PC-3 (cell line): ENCODE measurements around the gene PIGZ. TPM values are rescaled to one million over a fixed set of nuclear protein-coding genes. Genes with fewer than 3 reads are reported as not detected.

ENCODE experiments used
- ATAC-seq: fragments of 200-7000 bp; cut with Tn5 transposase; 2 replicates; pipeline ENCODE4 v1.9.1; 2020; ENCODE audit warnings: mild to moderate bottlenecking, moderate library complexity
- BruUV-seq: library from RNA; stranded (reverse); fragments of 400-500 nt; replicated peaks from 2 replicates; lab custom pipeline; 2021; lab: Mats Ljungman, UMichigan
- CTCF ChIA-PET: fragments of 300-600 bp; sonication (Branson Sonifier 250); formaldehyde crosslinking; loops from one replicate; lab custom pipeline; 2022; ENCODE audit warnings: antibody characterized with exemption; lab: Charles Lee
- POLR2A ChIA-PET: fragments of 300-600 bp; sonication (Branson Sonifier 250); formaldehyde crosslinking; loops from one replicate; lab custom pipeline; 2022; ENCODE audit warnings: antibody characterized with exemption; ENCODE audit not compliant: unreplicated experiment; lab: Charles Lee
- DNase-seq: peaks from one replicate; pipeline ENCODE4 v3.0.0-alpha.2; 2015
- H2AFZ ChIP-seq: fragments of 300-600 bp; sonication (generic); 2 replicates; pipeline ENCODE4 v1.6.0; 2016; ENCODE audit warnings: antibody characterized with exemption, low read length
- H3F3A ChIP-seq: fragments of 300-600 bp; sonication (generic); one replicate; pipeline ENCODE4 v1.6.0; 2017; ENCODE audit warnings: antibody characterized with exemption, low read length, control low read depth, mild to moderate bottlenecking; ENCODE audit not compliant: unreplicated experiment
- H3K27ac ChIP-seq: fragments of 300-600 bp; sonication (generic); 2 replicates; pipeline ENCODE4 v1.5.1; 2016; ENCODE audit warnings: mild to moderate bottlenecking, low read length
- H3K27me3 ChIP-seq: fragments of 300-600 bp; sonication (generic); 2 replicates; pipeline ENCODE4 v1.6.1; 2016; ENCODE audit warnings: low read length, mixed read lengths
- H3K36me3 ChIP-seq: fragments of 300-600 bp; sonication (generic); 2 replicates; pipeline ENCODE4 v1.6.1; 2016; ENCODE audit warnings: low read depth, mixed run types, low read length, mixed read lengths
- H3K4me1 ChIP-seq: fragments of 300-600 bp; sonication (generic); 2 replicates; pipeline ENCODE4 v1.5.1; 2016; ENCODE audit warnings: low read length; ENCODE audit not compliant: insufficient read depth
- H3K4me2 ChIP-seq: fragments of 300-600 bp; sonication (generic); 2 replicates; pipeline ENCODE4 v1.6.0; 2016; ENCODE audit warnings: low read length
- H3K4me3 ChIP-seq: fragments of 300-600 bp; sonication (generic); 2 replicates; pipeline ENCODE4 v1.5.1; 2016; ENCODE audit warnings: mild to moderate bottlenecking, low read length, mixed read lengths
- H3K79me2 ChIP-seq: fragments of 300-600 bp; sonication (generic); 2 replicates; pipeline ENCODE4 v1.6.1; 2017; ENCODE audit warnings: low read length, mixed read lengths
- H3K9ac ChIP-seq: fragments of 300-600 bp; sonication (generic); 2 replicates; pipeline ENCODE4 v1.6.0; 2016; ENCODE audit warnings: mild to moderate bottlenecking, low read length
- H3K9me2 ChIP-seq: fragments of 300-600 bp; sonication (generic); replicated peaks from 2 replicates; pipeline ENCODE4 v1.6.1; 2016; ENCODE audit warnings: mixed run types, low read length, mixed read lengths
- H3K9me3 ChIP-seq: fragments of 300-600 bp; sonication (generic); 2 replicates; pipeline ENCODE4 v1.6.1; 2016; ENCODE audit warnings: low read length, mixed read lengths
- H4K20me1 ChIP-seq: fragments of 300-600 bp; sonication (generic); 2 replicates; pipeline ENCODE4 v1.6.1; 2016; ENCODE audit warnings: low read length, mixed read lengths
- CTCF ChIP-seq: fragments of 300-600 bp; sonication (generic); conservative IDR thresholded peaks from 2 replicates; pipeline ENCODE4 v1.5.1; 2017; ENCODE audit warnings: antibody characterized with exemption, low read depth, mild to moderate bottlenecking, low read length
- EZH2 ChIP-seq: fragments of 300-600 bp; sonication (generic); IDR thresholded peaks from one replicate; pipeline ENCODE4 v1.6.1; 2017; ENCODE audit warnings: antibody characterized with exemption, mild to moderate bottlenecking, low read length; ENCODE audit not compliant: unreplicated experiment
- EZH2phosphoT487 ChIP-seq: fragments of 300-600 bp; sonication (generic); IDR thresholded peaks from 2 replicates; pipeline ENCODE4 v1.6.1; 2018; ENCODE audit warnings: mild to moderate bottlenecking, antibody characterized with exemption, low read length, borderline replicate concordance
- intact Hi-C: fragments of 100-400 bp; cut with micrococcal nuclease; formaldehyde crosslinking; loops from 2 replicates; pipeline ENCODE4 v1.9.0; 2023
- total RNA-seq: library from RNA; depleted of rRNA; stranded (reverse); fragments of >200 nt; gene quantifications from 2 replicates; pipeline ENCODE4 v1.2.3, GENCODE V29; 2014

Gene PIGZ
- total RNA-seq, 1 experiment from 2014 or later: 1.6 TPM

- no TSS peak for BruUV-seq
- CTCF ChIA-PET: no interaction called here
- H3K36me3 ChIP-seq: no peaks in the 10 kb centered on the region
- H4K20me1 ChIP-seq: no peaks in the 10 kb centered on the region
- H3K79me2 ChIP-seq: no peaks in the 10 kb centered on the region
- H3K27ac ChIP-seq: no peak overlapping the region
- TF ChIP-seq EZH2phosphoT487: no peak
- TF ChIP-seq EZH2: no peak
- TF ChIP-seq CTCF: no peak
- no peak overlapping the region for H3K9ac ChIP-seq
- intact Hi-C loops: no loop called here
- H3K4me1 ChIP-seq: no peaks in the 10 kb centered on the region
- H3K4me3 ChIP-seq: no peak overlapping the region
- no peak overlapping the region for H3K4me2 ChIP-seq
- DNase-seq (no peak), ATAC-seq (no peak)
- POLR2A ChIA-PET: no interaction called here
- no peaks in the 10 kb centered on the region for H3K27me3 ChIP-seq
- H3K9me2 ChIP-seq: no peaks in the 10 kb centered on the region
- H3F3A ChIP-seq: no peaks in the 10 kb centered on the region
- H3K9me3 ChIP-seq: no peaks in the 10 kb centered on the region
- no peak overlapping the region for H2AFZ ChIP-seq
Measured at GRCh38 chr3:196962108-196962929, 6.3 kb downstream of the PIGZ start.

- H3K4me3 ChIP-seq: no peak overlapping the region
- no peak overlapping the region for H3K27ac ChIP-seq
- H3K9me2 ChIP-seq: no peaks in the 10 kb centered on the region
- BruUV-seq: no TSS peak
- POLR2A ChIA-PET: no interaction called here
- no peaks in the 10 kb centered on the region for H3K36me3 ChIP-seq
- ATAC-seq (no peak), DNase-seq (no peak)
- no peaks in the 10 kb centered on the region for H3K9me3 ChIP-seq
- no peaks in the 10 kb centered on the region for H3K27me3 ChIP-seq
- no peaks in the 10 kb centered on the region for H3F3A ChIP-seq
- intact Hi-C loops: no loop called here
- H3K4me2 ChIP-seq: no peak overlapping the region
- H2AFZ ChIP-seq: no peak overlapping the region
- H3K9ac ChIP-seq: no peak overlapping the region
- TF ChIP-seq EZH2: no peak
- no peak for TF ChIP-seq EZH2phosphoT487
- TF ChIP-seq CTCF: no peak
- no peaks in the 10 kb centered on the region for H4K20me1 ChIP-seq
- CTCF ChIA-PET: interaction anchor here (0.7 kb wide), 1 partner anchor 232 kb away, joined by 3 read pairs; no protein-coding TSS in a partner anchor
- H3K4me1 ChIP-seq: no peaks in the 10 kb centered on the region
- no peaks in the 10 kb centered on the region for H3K79me2 ChIP-seq
Measured at GRCh38 chr3:196954832-196955231, 13.8 kb downstream of the PIGZ start.

- no peak for TF ChIP-seq EZH2phosphoT487
- TF ChIP-seq CTCF: no peak
- no peak for TF ChIP-seq EZH2
- no peaks in the 10 kb centered on the region for H3F3A ChIP-seq
- no peaks in the 10 kb centered on the region for H4K20me1 ChIP-seq
- no peak for ATAC-seq
- no peaks in the 10 kb centered on the region for H3K79me2 ChIP-seq
- H3K27me3 ChIP-seq: no peaks in the 10 kb centered on the region
- no peak overlapping the region for H2AFZ ChIP-seq
- DNase-seq: no peak
- no peak overlapping the region for H3K9ac ChIP-seq
- no peaks in the 10 kb centered on the region for H3K9me3 ChIP-seq
- H3K9me2 ChIP-seq: no peaks in the 10 kb centered on the region
- H3K4me1 ChIP-seq: no peaks in the 10 kb centered on the region
- no peak overlapping the region for H3K4me3 ChIP-seq
- CTCF ChIA-PET: no interaction called here
- POLR2A ChIA-PET: no interaction called here
- BruUV-seq: no TSS peak
- H3K36me3 ChIP-seq: 0 out of 2 replicates have a peak, but pooled peaks cover 2% of the 10 kb centered on the region
- intact Hi-C loops: no loop called here
- no peak overlapping the region for H3K4me2 ChIP-seq
- H3K27ac ChIP-seq: no peak overlapping the region
Measured at GRCh38 chr3:196951371-196951770, 17.3 kb downstream of the PIGZ start.
